Spleen (tissue), 7 donors: ENCODE results near the gene CFC1.
"Not testable (repeated sequence)": the region's sequence is repeated elsewhere in the genome, so short reads cannot be mapped to it uniquely, and the experiment has no call there.

Experiments
- POLR2A ChIP-seq, 3 donors: fragments of 450-650 bp; IDR thresholded peaks; one replicate each; pipeline ENCODE4 v1.5.1; 2017; ENCODE audit warnings: antibody characterized with exemption in 3 of 3, mild to moderate bottlenecking in 1 of 3
- POLR2AphosphoS5 ChIP-seq, 3 donors: sonication (generic); formaldehyde crosslinking; IDR thresholded peaks; one replicate each; pipeline ENCODE4 v1.5.1; 2017; ENCODE audit warnings: antibody characterized with exemption in 3 of 3
- TF ChIP-seq, protein P1 (sequence below), 11 experiments: fragments of 200-600 bp in 7 of 11; fragments of 450-650 bp in 4 of 11; sonication (generic) in 4 of 11; IDR thresholded peaks in 8 of 11; conservative IDR thresholded peaks in 3 of 11; 1 replicate in 7 of 11; 2 replicates in 4 of 11; pipeline versions ENCODE4 v1.4.0 to v1.8.0; 2016 to 2021; ENCODE audit warnings: antibody characterized with exemption in 11 of 11, inconsistent platforms in 4 of 11, mild to moderate bottlenecking in 1 of 11
- donor health status: DM: no; HTN: no; CAD: no; lungs with moderate emphysema.
- donor health status: DM: no; HTN: no; CAD: no.
- donor health status: DM: no; HTN: no; CAD: no.

GRCh38 chr2:130544978-130545377, 54.4 kb downstream of the CFC1 start:
- TF ChIP-seq, protein P1, sequence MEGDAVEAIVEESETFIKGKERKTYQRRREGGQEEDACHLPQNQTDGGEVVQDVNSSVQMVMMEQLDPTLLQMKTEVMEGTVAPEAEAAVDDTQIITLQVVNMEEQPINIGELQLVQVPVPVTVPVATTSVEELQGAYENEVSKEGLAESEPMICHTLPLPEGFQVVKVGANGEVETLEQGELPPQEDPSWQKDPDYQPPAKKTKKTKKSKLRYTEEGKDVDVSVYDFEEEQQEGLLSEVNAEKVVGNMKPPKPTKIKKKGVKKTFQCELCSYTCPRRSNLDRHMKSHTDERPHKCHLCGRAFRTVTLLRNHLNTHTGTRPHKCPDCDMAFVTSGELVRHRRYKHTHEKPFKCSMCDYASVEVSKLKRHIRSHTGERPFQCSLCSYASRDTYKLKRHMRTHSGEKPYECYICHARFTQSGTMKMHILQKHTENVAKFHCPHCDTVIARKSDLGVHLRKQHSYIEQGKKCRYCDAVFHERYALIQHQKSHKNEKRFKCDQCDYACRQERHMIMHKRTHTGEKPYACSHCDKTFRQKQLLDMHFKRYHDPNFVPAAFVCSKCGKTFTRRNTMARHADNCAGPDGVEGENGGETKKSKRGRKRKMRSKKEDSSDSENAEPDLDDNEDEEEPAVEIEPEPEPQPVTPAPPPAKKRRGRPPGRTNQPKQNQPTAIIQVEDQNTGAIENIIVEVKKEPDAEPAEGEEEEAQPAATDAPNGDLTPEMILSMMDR (IDR thresholded peaks at IDR 0.05 in 8 of 11, conservative IDR thresholded peaks at IDR 0.05 in 3 of 11) = not testable (repeated sequence)
- TF ChIP-seq POLR2A, POLR2AphosphoS5 (IDR thresholded peaks at IDR 0.05): not testable (repeated sequence)
